Measurements from ENCODE around the gene GMDS.

Gene GMDS

GRCh38 chr6:1584146-1584545 is 661.3 kb downstream of the GMDS start:
- DNase-seq (ENCODE audit: low read depth) = no peak
- no peak overlapping the region for H3K4me3 ChIP-seq (ENCODE audit: control insufficient read depth, low read depth, low read length)
- no peak for TF ChIP-seq CTCF (IDR thresholded peaks at IDR 0.05; ENCODE audit: control insufficient read depth, insufficient read depth, low read depth, low read length, missing control alignments)

GRCh38 chr6:1581120-1581991 is 664.0 kb downstream of the GMDS start:
- no peak for TF ChIP-seq CTCF (IDR thresholded peaks at IDR 0.05; ENCODE audit: control insufficient read depth, insufficient read depth, low read depth, low read length, missing control alignments)
- H3K4me3 ChIP-seq (ENCODE audit: control insufficient read depth, low read depth, low read length) = no peak overlapping the region
- no peak for DNase-seq (ENCODE audit: low read depth)

GRCh38 chr6:1580585-1580984 is 664.8 kb downstream of the GMDS start:
- no peak for DNase-seq (ENCODE audit: low read depth)
- no peak overlapping the region for H3K4me3 ChIP-seq (ENCODE audit: control insufficient read depth, low read depth, low read length)
- TF ChIP-seq CTCF (IDR thresholded peaks at IDR 0.05; ENCODE audit: control insufficient read depth, insufficient read depth, low read depth, low read length, missing control alignments) = no peak

GRCh38 chr6:1580109-1580508 is 665.3 kb downstream of the GMDS start:
- no peak for DNase-seq (ENCODE audit: low read depth)
- TF ChIP-seq CTCF (IDR thresholded peaks at IDR 0.05; ENCODE audit: control insufficient read depth, insufficient read depth, low read depth, low read length, missing control alignments) = no peak
- no peak overlapping the region for H3K4me3 ChIP-seq (ENCODE audit: control insufficient read depth, low read depth, low read length)

- H3K4me3 ChIP-seq (ENCODE audit: control insufficient read depth, low read depth, low read length) = no peak overlapping the region
- TF ChIP-seq CTCF (IDR thresholded peaks at IDR 0.05; ENCODE audit: control insufficient read depth, insufficient read depth, low read depth, low read length, missing control alignments) = no peak
- no peak for DNase-seq (ENCODE audit: low read depth)
These were observed 666.3 kb downstream of the GMDS start for GRCh38 chr6:1579096-1579495.

GRCh38 chr6:1577896-1578745 is 667.3 kb downstream of the GMDS start:
- TF ChIP-seq CTCF (IDR thresholded peaks at IDR 0.05; ENCODE audit: control insufficient read depth, insufficient read depth, low read depth, low read length, missing control alignments) = no peak
- DNase-seq (ENCODE audit: low read depth) = no peak
- no peak overlapping the region for H3K4me3 ChIP-seq (ENCODE audit: control insufficient read depth, low read depth, low read length)

All from AG09309 (cell line).